ENCODE measurements around the gene SYNGAP1.
"Not testable (repeated sequence)": the region's sequence is repeated elsewhere in the genome, so short reads cannot be mapped to it uniquely, and the experiment has no call there.

SYNGAP1 gene

GRCh38 chr6:33391922-33392594 lies 27.8 kb upstream of the SYNGAP1 start:
- no peak for TF ChIP-seq CTCF (conservative IDR thresholded peaks at IDR 0.05; ENCODE audit: control insufficient read depth, insufficient read depth, low read depth, low read length)
- DNase-seq (ENCODE audit: low read depth), result peak; percentile 50
- H3K4me3 ChIP-seq (ENCODE audit: control insufficient read depth, low read depth, low read length), result peak overlapping the region; percentile 92

GRCh38 chr6:33392595-33392948 lies 27.3 kb upstream of the SYNGAP1 start:
- peak overlapping the region; percentile 92 for H3K4me3 ChIP-seq (ENCODE audit: control insufficient read depth, low read depth, low read length)
- no peak for TF ChIP-seq CTCF (conservative IDR thresholded peaks at IDR 0.05; ENCODE audit: control insufficient read depth, insufficient read depth, low read depth, low read length)
- DNase-seq (ENCODE audit: low read depth), result no peak

- peak overlapping the region; percentile 92 for H3K4me3 ChIP-seq (ENCODE audit: control insufficient read depth, low read depth, low read length)
- TF ChIP-seq CTCF (conservative IDR thresholded peaks at IDR 0.05; ENCODE audit: control insufficient read depth, insufficient read depth, low read depth, low read length), result no peak
- DNase-seq (ENCODE audit: low read depth), result no peak
Measured at GRCh38 chr6:33392979-33393378, 26.9 kb upstream of the SYNGAP1 start.

GRCh38 chr6:33397541-33397940 lies 22.3 kb upstream of the SYNGAP1 start:
- TF ChIP-seq CTCF (conservative IDR thresholded peaks at IDR 0.05; ENCODE audit: control insufficient read depth, insufficient read depth, low read depth, low read length), result no peak
- H3K4me3 ChIP-seq (ENCODE audit: control insufficient read depth, low read depth, low read length), result no peak overlapping the region
- no peak for DNase-seq (ENCODE audit: low read depth)

- not testable (repeated sequence) for H3K4me3 ChIP-seq (ENCODE audit: control insufficient read depth, low read depth, low read length); DNase-seq (ENCODE audit: low read depth)
Measured at GRCh38 chr6:33398601-33399000, 21.3 kb upstream of the SYNGAP1 start.

GRCh38 chr6:33399881-33400280 lies 20.0 kb upstream of the SYNGAP1 start:
- DNase-seq (ENCODE audit: low read depth); H3K4me3 ChIP-seq (ENCODE audit: control insufficient read depth, low read depth, low read length): not testable (repeated sequence)

- TF ChIP-seq CTCF (conservative IDR thresholded peaks at IDR 0.05; ENCODE audit: control insufficient read depth, insufficient read depth, low read depth, low read length), result no peak
- no peak for DNase-seq (ENCODE audit: low read depth)
- no peak overlapping the region for H3K4me3 ChIP-seq (ENCODE audit: control insufficient read depth, low read depth, low read length)
Measured at GRCh38 chr6:33404884-33405283, 15.0 kb upstream of the SYNGAP1 start.

- DNase-seq (ENCODE audit: low read depth), result no peak
- no peak overlapping the region for H3K4me3 ChIP-seq (ENCODE audit: control insufficient read depth, low read depth, low read length)
- TF ChIP-seq CTCF (conservative IDR thresholded peaks at IDR 0.05; ENCODE audit: control insufficient read depth, insufficient read depth, low read depth, low read length), result no peak
Measured at GRCh38 chr6:33405386-33405940, 14.4 kb upstream of the SYNGAP1 start.

All from fibroblast of mammary gland (primary cell).